Measurements from ENCODE around the gene BRD2.

DNA sequence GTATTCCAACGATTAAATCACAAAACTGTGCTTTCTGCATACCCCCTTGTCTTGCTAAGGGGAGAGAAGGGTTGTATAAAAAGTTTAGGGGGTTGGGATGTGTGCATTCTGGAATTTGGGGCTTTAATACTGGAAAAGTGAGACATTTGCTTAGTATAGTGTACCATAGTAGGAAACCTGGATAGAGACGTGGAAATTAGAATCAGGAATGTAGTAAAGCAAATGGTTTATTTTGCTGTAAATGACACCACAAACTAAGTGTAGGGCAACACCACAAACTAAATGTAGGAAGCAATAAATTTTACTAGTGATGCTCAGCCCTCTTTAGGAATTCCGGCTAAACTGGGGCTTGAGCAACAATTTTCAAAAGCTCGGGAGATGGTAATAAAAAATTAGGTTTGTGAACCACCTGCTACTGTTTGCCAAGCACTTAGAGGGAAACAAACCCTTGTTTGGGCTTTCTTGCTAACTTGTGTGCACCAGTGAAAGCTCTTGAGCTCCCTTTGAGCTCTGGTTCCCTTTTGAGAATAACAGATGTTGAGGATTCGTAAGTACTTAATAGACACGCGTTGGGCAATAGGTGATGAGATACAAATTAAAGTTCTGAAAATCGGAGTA, 13.8 kb downstream of the BRD2 start:
- TF ChIP-seq, protein P1, sequence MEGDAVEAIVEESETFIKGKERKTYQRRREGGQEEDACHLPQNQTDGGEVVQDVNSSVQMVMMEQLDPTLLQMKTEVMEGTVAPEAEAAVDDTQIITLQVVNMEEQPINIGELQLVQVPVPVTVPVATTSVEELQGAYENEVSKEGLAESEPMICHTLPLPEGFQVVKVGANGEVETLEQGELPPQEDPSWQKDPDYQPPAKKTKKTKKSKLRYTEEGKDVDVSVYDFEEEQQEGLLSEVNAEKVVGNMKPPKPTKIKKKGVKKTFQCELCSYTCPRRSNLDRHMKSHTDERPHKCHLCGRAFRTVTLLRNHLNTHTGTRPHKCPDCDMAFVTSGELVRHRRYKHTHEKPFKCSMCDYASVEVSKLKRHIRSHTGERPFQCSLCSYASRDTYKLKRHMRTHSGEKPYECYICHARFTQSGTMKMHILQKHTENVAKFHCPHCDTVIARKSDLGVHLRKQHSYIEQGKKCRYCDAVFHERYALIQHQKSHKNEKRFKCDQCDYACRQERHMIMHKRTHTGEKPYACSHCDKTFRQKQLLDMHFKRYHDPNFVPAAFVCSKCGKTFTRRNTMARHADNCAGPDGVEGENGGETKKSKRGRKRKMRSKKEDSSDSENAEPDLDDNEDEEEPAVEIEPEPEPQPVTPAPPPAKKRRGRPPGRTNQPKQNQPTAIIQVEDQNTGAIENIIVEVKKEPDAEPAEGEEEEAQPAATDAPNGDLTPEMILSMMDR (IDR thresholded peaks at IDR 0.05): no peak
- peak in 1 of 4 donors; percentile 16 for TF ChIP-seq POLR2A (IDR thresholded peaks at IDR 0.05)

Data from esophagus squamous epithelium (tissue), 4 donors.